Colonic mucosa (tissue), 4 donors: ENCODE results near the gene SMURF1. TPM values are rescaled to one million over a fixed set of nuclear protein-coding genes. Genes with fewer than 3 reads are reported as not detected.

Experiments used
- DNase-seq: peaks from one replicate; pipeline ENCODE4 v3.0.0-alpha.2; 2020
- H3K27ac ChIP-seq: fragments of 200-600 bp; one replicate; pipeline ENCODE4 v1.8.0; 2021
- H3K27me3 ChIP-seq: fragments of 200-600 bp; one replicate; pipeline ENCODE4 v1.8.0; 2021
- H3K36me3 ChIP-seq: fragments of 200-600 bp; one replicate; pipeline ENCODE4 v1.8.0; 2021
- H3K4me1 ChIP-seq: fragments of 200-600 bp; one replicate; pipeline ENCODE4 v1.8.0; 2021; ENCODE audit warnings: mild to moderate bottlenecking
- H3K4me3 ChIP-seq: fragments of 200-600 bp; one replicate; pipeline ENCODE4 v1.8.0; 2021
- H3K9ac ChIP-seq, 2 donors: one replicate each; pipeline ENCODE4 v1.7.0; 2013; ENCODE audit warnings: control low read depth in 2 of 2, low read depth in 2 of 2, low read length in 2 of 2
- H3K9me3 ChIP-seq: fragments of 200-600 bp; one replicate; pipeline ENCODE4 v1.8.0; 2021
- CTCF ChIP-seq: fragments of 200-600 bp; IDR thresholded peaks from one replicate; pipeline ENCODE4 v1.8.0; 2022; ENCODE audit warnings: antibody characterized with exemption, mild to moderate bottlenecking
- intact Hi-C: fragments of 100-400 bp; cut with DNase I; formaldehyde crosslinking; loops from one replicate; pipeline ENCODE4 v1.14.1; 2022
- total RNA-seq, 2 donors: library from RNA; stranded (reverse); fragmentation: NEBNext Ultra II Directional in 1 of 2; extraction: Animal tissue kit (Norgen Biotek cat#: 25700) in 1 of 2; gene quantifications; one replicate each; pipeline ENCODE4 v1.2.1, GENCODE V29; 2021
- donor health status: healthy.
- donor health status: DM: no; HTN: no; CAD: no.
- donor health status: DM: no; HTN: no; CAD: no.

SMURF1 gene
- total RNA-seq, 2 donors from 2014 or later = 26.8 to 35.5 TPM

- H3K27ac ChIP-seq = no peak overlapping the region
- no peaks in the 10 kb centered on the region for H3K27me3 ChIP-seq
- no peak for TF ChIP-seq CTCF
- H3K4me1 ChIP-seq = no peaks in the 10 kb centered on the region
- intact Hi-C loops = no loop called here
- peaks cover 26% of the 10 kb centered on the region for H3K36me3 ChIP-seq
- no peak overlapping the region for H3K4me3 ChIP-seq
- no peaks in the 10 kb centered on the region for H3K9me3 ChIP-seq
- no peak overlapping the region for H3K9ac ChIP-seq
- no peak for DNase-seq
Measured at GRCh38 chr7:99030457-99030856, 113.5 kb downstream of the SMURF1 start.

- peaks cover 20% of the 10 kb centered on the region for H3K36me3 ChIP-seq
- no peaks in the 10 kb centered on the region for H3K27me3 ChIP-seq
- no peak overlapping the region for H3K27ac ChIP-seq
- no peaks in the 10 kb centered on the region for H3K4me1 ChIP-seq
- TF ChIP-seq CTCF = no peak
- intact Hi-C loops = no loop called here
- no peak for DNase-seq
- H3K9me3 ChIP-seq = no peaks in the 10 kb centered on the region
- no peak overlapping the region for H3K9ac ChIP-seq
- H3K4me3 ChIP-seq = no peak overlapping the region
Measured at GRCh38 chr7:99029466-99030435, 114.2 kb downstream of the SMURF1 start.

GRCh38 chr7:99028261-99028973 lies 115.5 kb downstream of the SMURF1 start:
- TF ChIP-seq CTCF = no peak
- no peak for DNase-seq
- H3K4me3 ChIP-seq = no peak overlapping the region
- H3K9ac ChIP-seq = no peak overlapping the region
- H3K27me3 ChIP-seq = no peaks in the 10 kb centered on the region
- H3K4me1 ChIP-seq = no peaks in the 10 kb centered on the region
- intact Hi-C loops = no loop called here
- H3K9me3 ChIP-seq = no peaks in the 10 kb centered on the region
- H3K27ac ChIP-seq = no peak overlapping the region
- H3K36me3 ChIP-seq = peaks cover 12% of the 10 kb centered on the region

GRCh38 chr7:99027841-99028240 lies 116.1 kb downstream of the SMURF1 start:
- no peak for TF ChIP-seq CTCF
- Histone ChIP-seq H3K27ac (no peak overlapping the region), H3K9ac (no peak overlapping the region), H3K9me3 (no peaks in the 10 kb centered on the region), H3K36me3 (peaks cover 11% of the 10 kb centered on the region), H3K4me1 (no peaks in the 10 kb centered on the region), H3K27me3 (no peaks in the 10 kb centered on the region), H3K4me3 (no peak overlapping the region)
- no peak for DNase-seq
- intact Hi-C loops = no loop called here

GRCh38 chr7:99027241-99027640 lies 116.7 kb downstream of the SMURF1 start:
- H3K4me3 ChIP-seq = no peak overlapping the region
- no peaks in the 10 kb centered on the region for H3K27me3 ChIP-seq
- no peaks in the 10 kb centered on the region for H3K9me3 ChIP-seq
- DNase-seq = no peak
- H3K9ac ChIP-seq = no peak overlapping the region
- peaks cover 5% of the 10 kb centered on the region for H3K36me3 ChIP-seq
- peaks cover 2% of the 10 kb centered on the region for H3K4me1 ChIP-seq
- TF ChIP-seq CTCF = no peak
- intact Hi-C loops = no loop called here
- no peak overlapping the region for H3K27ac ChIP-seq
